ENCODE results near the gene SLC22A23. TPM values are rescaled to one million over a fixed set of nuclear protein-coding genes. Genes with fewer than 3 reads are reported as not detected.

The SLC22A23 gene
- total and polyA plus RNA-seq, 7 donors: 8.1 to 18.7 (median 12.0) TPM

DNA sequence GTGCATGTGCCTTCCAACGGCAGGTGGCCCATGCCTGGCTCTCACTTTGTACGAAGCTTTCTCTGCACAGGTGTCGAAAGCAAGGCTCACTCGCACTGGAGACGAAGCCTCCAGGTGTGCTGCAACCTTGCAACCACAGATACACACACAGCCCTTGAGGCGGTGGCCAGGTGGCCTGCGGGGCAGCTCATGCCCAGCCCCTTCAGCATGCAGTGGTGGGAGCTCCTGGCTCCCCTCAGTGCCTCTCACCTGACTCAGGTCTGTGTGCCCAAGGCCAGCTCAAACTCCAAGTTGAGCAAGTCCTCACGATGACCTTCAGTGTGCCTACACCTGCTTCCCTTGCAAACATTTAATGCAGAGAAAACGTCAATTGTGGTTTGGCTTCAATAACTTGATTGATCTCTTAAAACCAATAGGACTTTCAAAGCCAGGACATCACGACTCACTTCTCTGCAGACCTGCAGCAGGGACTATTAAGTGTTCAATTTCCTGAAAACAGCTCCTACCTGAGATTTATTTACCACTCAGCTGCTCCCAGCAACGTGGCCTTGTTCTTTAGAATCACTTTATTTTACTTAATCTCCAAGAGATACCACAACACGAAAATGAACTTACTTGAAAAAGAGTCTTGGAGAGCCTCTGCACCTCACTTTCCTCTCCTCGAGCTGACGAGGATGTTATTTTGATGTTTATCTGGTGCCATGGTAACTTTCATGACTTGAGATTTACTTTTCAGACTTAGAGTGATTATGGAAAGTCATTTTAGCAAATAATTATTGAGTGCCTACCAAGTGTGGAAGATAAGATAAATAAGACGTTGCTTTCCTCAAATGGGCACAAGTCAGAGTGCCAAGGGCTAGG lies 86.3 kb downstream of the SLC22A23 start:
- intact Hi-C loops (cut with DNase I): no loop called here
- H3K27me3 ChIP-seq: no peaks in the 10 kb centered on the region
- peak; percentile 51 for DNase-seq
- WGBS, 2 donors: 45 to 61% methylated on average over 15 of the region's 15 CpGs
- H3K27ac ChIP-seq: peak overlapping the region in 1 of 4 donors; percentile 26
- H3K4me1 ChIP-seq: peaks cover 0 to 10% (median 7%) of the 10 kb centered on the region in 4 donors
- no peaks in the 10 kb centered on the region for H3K9me3 ChIP-seq
- H3K36me3 ChIP-seq: no peaks in the 10 kb centered on the region
- no peak overlapping the region for H3K4me3 ChIP-seq
- TF ChIP-seq EP300 (IDR thresholded peaks at IDR 0.05): no peak
- TF ChIP-seq, protein P1, sequence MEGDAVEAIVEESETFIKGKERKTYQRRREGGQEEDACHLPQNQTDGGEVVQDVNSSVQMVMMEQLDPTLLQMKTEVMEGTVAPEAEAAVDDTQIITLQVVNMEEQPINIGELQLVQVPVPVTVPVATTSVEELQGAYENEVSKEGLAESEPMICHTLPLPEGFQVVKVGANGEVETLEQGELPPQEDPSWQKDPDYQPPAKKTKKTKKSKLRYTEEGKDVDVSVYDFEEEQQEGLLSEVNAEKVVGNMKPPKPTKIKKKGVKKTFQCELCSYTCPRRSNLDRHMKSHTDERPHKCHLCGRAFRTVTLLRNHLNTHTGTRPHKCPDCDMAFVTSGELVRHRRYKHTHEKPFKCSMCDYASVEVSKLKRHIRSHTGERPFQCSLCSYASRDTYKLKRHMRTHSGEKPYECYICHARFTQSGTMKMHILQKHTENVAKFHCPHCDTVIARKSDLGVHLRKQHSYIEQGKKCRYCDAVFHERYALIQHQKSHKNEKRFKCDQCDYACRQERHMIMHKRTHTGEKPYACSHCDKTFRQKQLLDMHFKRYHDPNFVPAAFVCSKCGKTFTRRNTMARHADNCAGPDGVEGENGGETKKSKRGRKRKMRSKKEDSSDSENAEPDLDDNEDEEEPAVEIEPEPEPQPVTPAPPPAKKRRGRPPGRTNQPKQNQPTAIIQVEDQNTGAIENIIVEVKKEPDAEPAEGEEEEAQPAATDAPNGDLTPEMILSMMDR (IDR thresholded peaks at IDR 0.05): no peak
- TF ChIP-seq POLR2A (IDR thresholded peaks at IDR 0.05): no peak
- TF ChIP-seq POLR2AphosphoS5 (IDR thresholded peaks at IDR 0.05): no peak

DNA sequence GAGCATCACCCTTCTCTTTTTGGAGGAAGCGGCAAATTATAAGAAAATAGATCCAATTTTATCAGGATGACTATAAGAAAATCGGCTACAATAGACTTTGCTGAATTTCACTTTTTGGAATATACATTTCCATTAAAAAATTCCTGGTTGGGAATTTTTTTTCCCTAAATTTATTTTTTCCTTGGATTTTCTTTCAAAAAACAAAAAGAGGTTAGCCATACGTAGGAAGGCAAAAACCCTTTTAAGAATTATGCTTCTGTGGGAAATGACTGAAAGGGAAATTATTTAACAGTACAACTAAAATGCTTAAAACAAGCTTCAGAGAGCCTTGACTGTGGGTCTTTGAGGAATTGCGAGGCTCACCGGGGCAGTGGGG lies 86.9 kb downstream of the SLC22A23 start:
- intact Hi-C loops (cut with DNase I): no loop called here
- no peak for DNase-seq
- Histone ChIP-seq H3K4me1 (peaks cover 0 to 10% (median 6%) of the 10 kb centered on the region in 4 donors), H3K9me3 (no peaks in the 10 kb centered on the region), H3K4me3 (no peak overlapping the region), H3K36me3 (no peaks in the 10 kb centered on the region), H3K27ac (no peak overlapping the region), H3K27me3 (no peaks in the 10 kb centered on the region)
- TF ChIP-seq, protein P1 (IDR thresholded peaks at IDR 0.05): no peak
- TF ChIP-seq POLR2A (IDR thresholded peaks at IDR 0.05): no peak
- TF ChIP-seq POLR2AphosphoS5 (IDR thresholded peaks at IDR 0.05): no peak
- no peak for TF ChIP-seq EP300 (IDR thresholded peaks at IDR 0.05)
- WGBS, 2 donors: 92 to 93% methylated on average over 5 of the region's 5 CpGs

DNA sequence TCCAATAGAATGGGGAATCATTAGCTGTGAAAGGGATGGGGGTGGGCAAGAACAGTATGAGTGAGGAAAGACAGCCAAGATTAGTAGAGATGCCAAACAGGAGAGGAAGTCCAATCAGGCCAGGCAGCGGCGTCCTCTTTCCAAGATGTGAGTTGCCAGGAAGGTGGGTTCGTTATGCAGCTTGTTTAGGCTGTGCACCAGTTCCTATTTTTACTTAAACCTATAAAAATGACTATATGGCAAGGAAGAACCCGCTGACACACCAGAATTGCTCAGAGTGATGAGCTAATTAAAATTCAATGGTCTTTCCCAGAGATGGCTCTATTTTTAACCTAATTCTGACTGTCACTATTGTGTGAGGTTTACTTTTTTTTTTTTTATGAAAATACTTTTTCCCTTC lies 88.2 kb downstream of the SLC22A23 start:
- no peaks in the 10 kb centered on the region for H3K36me3 ChIP-seq
- TF ChIP-seq POLR2A (IDR thresholded peaks at IDR 0.05) (no peak), EP300 (IDR thresholded peaks at IDR 0.05) (no peak), POLR2AphosphoS5 (IDR thresholded peaks at IDR 0.05) (no peak)
- TF ChIP-seq, protein P1 (IDR thresholded peaks at IDR 0.05): no peak
- peak; percentile 48 for DNase-seq
- no peaks in the 10 kb centered on the region for H3K9me3 ChIP-seq
- no peak overlapping the region for H3K27ac ChIP-seq
- no peaks in the 10 kb centered on the region for H3K27me3 ChIP-seq
- intact Hi-C loops (cut with DNase I): no loop called here
- H3K4me3 ChIP-seq: no peak overlapping the region
- peaks cover 0 to 10% (median 6%) of the 10 kb centered on the region in 4 donors for H3K4me1 ChIP-seq
- WGBS, 2 donors: 61 to 78% methylated on average over 4 of the region's 4 CpGs

DNA sequence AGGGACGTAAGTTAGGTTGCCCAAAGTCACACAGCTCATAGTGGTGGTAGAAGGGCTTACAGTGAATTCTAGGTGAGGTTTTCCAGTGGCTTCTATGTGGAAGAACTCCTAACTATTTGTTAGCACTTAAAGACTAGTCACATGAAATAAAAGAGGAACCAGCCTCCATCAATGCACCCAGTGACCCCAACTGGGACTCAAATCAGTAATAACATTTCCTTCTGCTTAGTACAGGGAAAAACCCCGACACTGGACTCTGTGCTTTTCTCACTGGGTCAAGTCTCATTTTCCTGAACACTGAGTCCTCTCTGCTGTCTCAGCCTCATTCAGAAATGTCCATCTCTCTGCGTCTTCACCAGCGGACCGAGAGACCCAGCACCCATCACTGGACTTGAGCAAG lies 89.2 kb downstream of the SLC22A23 start:
- Histone ChIP-seq H3K4me3 (no peak overlapping the region), H3K9me3 (no peaks in the 10 kb centered on the region), H3K4me1 (peaks cover 0 to 10% (median 6%) of the 10 kb centered on the region in 4 donors), H3K36me3 (no peaks in the 10 kb centered on the region), H3K27ac (peak overlapping the region in 1 of 4 donors; percentile 5), H3K27me3 (no peaks in the 10 kb centered on the region)
- 54 to 67% methylated on average over 5 of the region's 5 CpGs for WGBS, 2 donors
- intact Hi-C loops (cut with DNase I): no loop called here
- no peak for DNase-seq
- TF ChIP-seq POLR2AphosphoS5 (IDR thresholded peaks at IDR 0.05) (no peak), EP300 (IDR thresholded peaks at IDR 0.05) (no peak)

DNA sequence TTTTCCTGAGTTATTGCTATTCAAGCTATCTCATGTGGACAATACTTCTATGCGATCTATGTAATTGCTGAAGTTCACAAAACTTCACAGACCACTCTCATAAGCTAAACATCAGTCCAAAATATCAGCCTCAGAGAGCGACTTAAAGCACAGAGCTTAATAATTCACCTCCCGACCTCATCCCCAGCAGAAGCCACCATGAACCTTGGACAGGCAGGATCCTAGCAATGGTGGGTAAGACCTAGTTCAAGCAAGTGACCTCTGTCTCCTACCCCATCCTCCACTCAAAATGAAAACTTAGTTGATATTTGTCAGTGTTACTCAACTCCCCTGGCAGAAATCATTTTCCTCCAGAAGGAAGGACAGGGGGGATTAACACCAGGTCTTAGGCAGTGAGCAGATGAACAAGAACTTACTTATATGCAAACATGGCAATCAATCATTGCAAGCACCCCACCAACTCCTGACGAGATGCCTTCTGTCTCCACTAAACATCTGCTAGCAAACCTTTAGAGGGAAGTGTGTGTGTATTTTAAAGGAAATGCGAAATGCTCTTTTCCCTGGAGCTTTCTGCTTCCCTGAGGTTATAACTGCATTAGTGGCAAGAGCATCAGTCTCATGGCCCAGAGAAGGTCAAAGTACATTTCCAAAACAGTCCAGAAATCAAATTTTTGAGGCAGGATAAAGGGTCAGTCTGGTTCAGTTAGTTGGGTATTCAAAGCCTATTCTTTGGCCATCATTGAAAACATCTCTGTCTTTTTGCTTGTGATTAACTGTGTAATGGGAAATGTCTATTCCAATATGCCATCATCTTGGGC lies 90.0 kb downstream of the SLC22A23 start:
- TF ChIP-seq POLR2A (IDR thresholded peaks at IDR 0.05) (no peak), EP300 (IDR thresholded peaks at IDR 0.05) (no peak), POLR2AphosphoS5 (IDR thresholded peaks at IDR 0.05) (no peak)
- TF ChIP-seq, protein P1 (IDR thresholded peaks at IDR 0.05): no peak
- H3K4me1 ChIP-seq: peaks cover 0 to 10% (median 6%) of the 10 kb centered on the region in 4 donors
- no peak overlapping the region for H3K27ac ChIP-seq
- no peak for DNase-seq
- no peaks in the 10 kb centered on the region for H3K27me3 ChIP-seq
- WGBS, 2 donors: 82 to 84% methylated on average over 5 of the region's 5 CpGs
- no peak overlapping the region for H3K4me3 ChIP-seq
- intact Hi-C loops (cut with DNase I): no loop called here
- H3K9me3 ChIP-seq: no peaks in the 10 kb centered on the region
- H3K36me3 ChIP-seq: no peaks in the 10 kb centered on the region

All from sigmoid colon (tissue), 7 donors.